NCI-H460 (cell line): ENCODE results near the gene EHD3. TPM values are rescaled to one million over a fixed set of nuclear protein-coding genes. Genes with fewer than 3 reads are reported as not detected.
"Not testable (repeated sequence)": the region's sequence is repeated elsewhere in the genome, so short reads cannot be mapped to it uniquely, and the experiment has no call there.

Source experiments
- DNase-seq: peaks from one replicate; pipeline ENCODE4 v3.0.0-alpha.2; 2016; ENCODE audit warnings: low read depth; ENCODE audit errors: extremely low read depth
- total RNA-seq: library from RNA; depleted of rRNA; stranded (reverse); fragments of >200 nt; shearing (Covaris generic); gene quantifications from 2 replicates; pipeline ENCODE4 v1.2.3, GENCODE V29; 2014

Gene EHD3
- total RNA-seq, 1 experiment from 2014 or later: 3.3 TPM

GRCh38 chr2:31282634-31283033 is 48.7 kb downstream of the EHD3 start:
- no peak for DNase-seq

GRCh38 chr2:31283193-31283919 is 49.4 kb downstream of the EHD3 start:
- not testable (repeated sequence) for DNase-seq

GRCh38 chr2:31284107-31284506 is 50.2 kb downstream of the EHD3 start:
- DNase-seq: no peak

GRCh38 chr2:31286230-31286629 is 52.3 kb downstream of the EHD3 start:
- no peak for DNase-seq

GRCh38 chr2:31286961-31287550 is 53.1 kb downstream of the EHD3 start:
- no peak for DNase-seq

GRCh38 chr2:31287654-31288053 is 53.7 kb downstream of the EHD3 start:
- no peak for DNase-seq

- DNase-seq: no peak
Measured at GRCh38 chr2:31294196-31294595, 60.2 kb downstream of the EHD3 start.

- peak; percentile 18 for DNase-seq
Measured at GRCh38 chr2:31296641-31297287, 62.8 kb downstream of the EHD3 start.

- peak; percentile 84 for DNase-seq
Measured at GRCh38 chr2:31297751-31298150, 63.8 kb downstream of the EHD3 start.

- DNase-seq: no peak
Measured at GRCh38 chr2:31299547-31299946, 65.6 kb downstream of the EHD3 start.

- DNase-seq: no peak
Measured at GRCh38 chr2:31300309-31300708, 66.4 kb downstream of the EHD3 start.

- peak; percentile 33 for DNase-seq
Measured at GRCh38 chr2:31302940-31303563, 69.1 kb downstream of the EHD3 start.

- DNase-seq: no peak
Measured at GRCh38 chr2:31304816-31305215, 70.9 kb downstream of the EHD3 start.

- no peak for DNase-seq
Measured at GRCh38 chr2:31312898-31313297, 78.9 kb downstream of the EHD3 start.

GRCh38 chr2:31314761-31315160 is 80.8 kb downstream of the EHD3 start:
- no peak for DNase-seq

- no peak for DNase-seq
Measured at GRCh38 chr2:31317396-31317795, 83.4 kb downstream of the EHD3 start.

GRCh38 chr2:31318361-31319336 is 84.7 kb downstream of the EHD3 start:
- no peak for DNase-seq
